ENCODE measurements around the gene PHKB.

DNA sequence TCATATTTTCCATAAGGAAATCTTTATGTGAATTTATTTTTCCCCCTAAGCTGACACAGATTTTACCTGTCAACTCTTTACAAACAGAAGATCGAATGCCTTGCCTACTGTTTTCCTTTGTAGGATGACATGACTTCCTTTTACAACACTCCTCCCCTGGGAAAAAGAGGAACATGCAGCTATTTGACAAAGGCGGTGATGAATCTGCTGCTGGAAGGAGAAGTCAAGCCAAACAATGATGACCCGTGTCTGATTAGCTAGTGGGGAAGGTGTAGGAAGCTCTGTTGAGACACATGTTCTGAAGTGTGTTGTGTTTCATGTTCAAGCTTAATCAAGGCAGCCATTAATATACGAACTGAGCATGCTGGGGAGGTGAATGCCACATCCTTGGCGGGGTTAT, 238.0 kb downstream of the PHKB start:
- TF ChIP-seq, protein P1, sequence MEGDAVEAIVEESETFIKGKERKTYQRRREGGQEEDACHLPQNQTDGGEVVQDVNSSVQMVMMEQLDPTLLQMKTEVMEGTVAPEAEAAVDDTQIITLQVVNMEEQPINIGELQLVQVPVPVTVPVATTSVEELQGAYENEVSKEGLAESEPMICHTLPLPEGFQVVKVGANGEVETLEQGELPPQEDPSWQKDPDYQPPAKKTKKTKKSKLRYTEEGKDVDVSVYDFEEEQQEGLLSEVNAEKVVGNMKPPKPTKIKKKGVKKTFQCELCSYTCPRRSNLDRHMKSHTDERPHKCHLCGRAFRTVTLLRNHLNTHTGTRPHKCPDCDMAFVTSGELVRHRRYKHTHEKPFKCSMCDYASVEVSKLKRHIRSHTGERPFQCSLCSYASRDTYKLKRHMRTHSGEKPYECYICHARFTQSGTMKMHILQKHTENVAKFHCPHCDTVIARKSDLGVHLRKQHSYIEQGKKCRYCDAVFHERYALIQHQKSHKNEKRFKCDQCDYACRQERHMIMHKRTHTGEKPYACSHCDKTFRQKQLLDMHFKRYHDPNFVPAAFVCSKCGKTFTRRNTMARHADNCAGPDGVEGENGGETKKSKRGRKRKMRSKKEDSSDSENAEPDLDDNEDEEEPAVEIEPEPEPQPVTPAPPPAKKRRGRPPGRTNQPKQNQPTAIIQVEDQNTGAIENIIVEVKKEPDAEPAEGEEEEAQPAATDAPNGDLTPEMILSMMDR (IDR thresholded peaks at IDR 0.05; ENCODE audit: insufficient read depth, low read length) = no peak
- peak; percentile 78 for TF ChIP-seq SPI1 (IDR thresholded peaks at IDR 0.05; ENCODE audit: borderline replicate concordance, low read depth)
